HFFc6 (cell line): Measurements from ENCODE around the gene SSTR1. TPM values are rescaled to one million over a fixed set of nuclear protein-coding genes. Genes with fewer than 3 reads are reported as not detected.

ENCODE experiments used
- DNase-seq: peaks from one replicate; pipeline ENCODE4 v3.0.0-alpha.2; 2018
- H3K27ac Mint-ChIP-seq: 2 replicates; pipeline ENCODE4 v1.8.0; 2020; ENCODE audit warnings: mild to moderate bottlenecking, mixed read lengths
- H3K27me3 Mint-ChIP-seq: 2 replicates; pipeline ENCODE4 v1.8.0; 2021; ENCODE audit warnings: mild to moderate bottlenecking, moderate library complexity, mixed read lengths; ENCODE audit not compliant: insufficient read depth
- H3K36me3 Mint-ChIP-seq: 2 replicates; pipeline ENCODE4 v1.8.0; 2021; ENCODE audit warnings: low read depth, mixed read lengths
- H3K4me1 Mint-ChIP-seq: 2 replicates; pipeline ENCODE4 v1.8.0; 2020; ENCODE audit warnings: low read depth, mixed read lengths
- H3K4me3 Mint-ChIP-seq: 2 replicates; pipeline ENCODE4 v1.8.0; 2020; ENCODE audit warnings: mild to moderate bottlenecking, moderate library complexity, mixed read lengths
- H3K9me3 Mint-ChIP-seq: 2 replicates; pipeline ENCODE4 v1.8.0; 2020; ENCODE audit warnings: mild to moderate bottlenecking, mixed read lengths
- CTCF ChIP-seq: fragments of 200-600 bp; sonication (generic); IDR thresholded peaks from 2 replicates; pipeline ENCODE4 v1.5.0; 2021; ENCODE audit warnings: antibody characterized with exemption, mild to moderate bottlenecking
- total RNA-seq, 6 experiments: library from RNA; stranded (reverse); fragmentation: NEBNext Ultra II Directional; extraction: Animal tissue kit (Norgen Biotek cat#: 25700); gene quantifications; 2 replicates in 1 of 6; 3 replicates in 5 of 6; pipeline ENCODE4 v1.2.3, GENCODE V29; 2021

Gene SSTR1
- total RNA-seq, 6 experiments from 2014 or later = 106 to 209 (median 120) TPM

GRCh38 chr14:38204719-38205115 lies 3.0 kb upstream of the SSTR1 start:
- TF ChIP-seq CTCF = no peak
- H3K27ac Mint-ChIP-seq = peak overlapping the region; percentile 40

GRCh38 chr14:38205119-38205813 lies 2.4 kb upstream of the SSTR1 start:
- Mint-ChIP-seq H3K27me3 (peaks cover 2% of the 10 kb centered on the region; the same call in 1 of the 2 replicates), H3K9me3 (peaks cover 4% of the 10 kb centered on the region), H3K27ac (peak overlapping the region; percentile 40)

More at GRCh38 chr14:38204719-38205115, 3.0 kb upstream of the SSTR1 start:
- Mint-ChIP-seq H3K27me3 (no peaks in the 10 kb centered on the region), H3K4me1 (peaks cover 86% of the 10 kb centered on the region), H3K9me3 (peaks cover 4% of the 10 kb centered on the region), H3K36me3 (peaks cover 20% of the 10 kb centered on the region), H3K4me3 (peak overlapping the region; percentile 17; the same call in 1 of the 2 replicates)
- no peak for DNase-seq

GRCh38 chr14:38205949-38206665 lies 1.6 kb upstream of the SSTR1 start:
- peak overlapping the region; percentile 45; the same call in 1 of the 2 replicates for H3K27ac Mint-ChIP-seq
- peaks cover 72% of the 10 kb centered on the region for H3K4me1 Mint-ChIP-seq
- peak overlapping the region; percentile 11; the same call in 1 of the 2 replicates for H3K4me3 Mint-ChIP-seq
- H3K27me3 Mint-ChIP-seq = peaks cover 4% of the 10 kb centered on the region
- peaks cover 34% of the 10 kb centered on the region for H3K36me3 Mint-ChIP-seq
- DNase-seq = no peak
- no peak for TF ChIP-seq CTCF
- peaks cover 4% of the 10 kb centered on the region for H3K9me3 Mint-ChIP-seq

More at GRCh38 chr14:38205119-38205813, 2.4 kb upstream of the SSTR1 start:
- no peak for TF ChIP-seq CTCF
- DNase-seq = no peak
- peaks cover 26% of the 10 kb centered on the region for H3K36me3 Mint-ChIP-seq
- peaks cover 81% of the 10 kb centered on the region for H3K4me1 Mint-ChIP-seq
- H3K4me3 Mint-ChIP-seq = peak overlapping the region; percentile 17; the same call in 1 of the 2 replicates

- Mint-ChIP-seq H3K27ac (peak overlapping the region; percentile 96), H3K27me3 (peaks cover 5% of the 10 kb centered on the region), H3K4me1 (peaks cover 65% of the 10 kb centered on the region), H3K9me3 (peaks cover 4% of the 10 kb centered on the region), H3K4me3 (peak overlapping the region; percentile 98), H3K36me3 (peaks cover 41% of the 10 kb centered on the region)
- no peak for TF ChIP-seq CTCF
- DNase-seq = no peak
Observed at GRCh38 chr14:38206689-38207376, 871 bp upstream of the SSTR1 start.

GRCh38 chr14:38207377-38207735 lies 348 bp upstream of the SSTR1 start:
- peaks cover 5% of the 10 kb centered on the region for H3K27me3 Mint-ChIP-seq
- H3K9me3 Mint-ChIP-seq = peaks cover 4% of the 10 kb centered on the region
- DNase-seq = no peak
- peaks cover 47% of the 10 kb centered on the region for H3K36me3 Mint-ChIP-seq
- peak overlapping the region; percentile 98 for H3K4me3 Mint-ChIP-seq
- no peak for TF ChIP-seq CTCF
- H3K27ac Mint-ChIP-seq = peak overlapping the region; percentile 96
- peaks cover 60% of the 10 kb centered on the region for H3K4me1 Mint-ChIP-seq
